GM19324 (cell line): ENCODE measurements around the gene CSF1R.
"Not testable (repeated sequence)": the region's sequence is repeated elsewhere in the genome, so short reads cannot be mapped to it uniquely, and the experiment has no call there.

Source experiments
- ATAC-seq: cut with Tn5 transposase; IDR thresholded peaks from one replicate; pipeline ENCODE4 v1.9.1; 2021; ENCODE audit warnings: mild to moderate bottlenecking, moderate library complexity; ENCODE audit not compliant: unreplicated experiment, low FRiP score

CSF1R gene

DNA sequence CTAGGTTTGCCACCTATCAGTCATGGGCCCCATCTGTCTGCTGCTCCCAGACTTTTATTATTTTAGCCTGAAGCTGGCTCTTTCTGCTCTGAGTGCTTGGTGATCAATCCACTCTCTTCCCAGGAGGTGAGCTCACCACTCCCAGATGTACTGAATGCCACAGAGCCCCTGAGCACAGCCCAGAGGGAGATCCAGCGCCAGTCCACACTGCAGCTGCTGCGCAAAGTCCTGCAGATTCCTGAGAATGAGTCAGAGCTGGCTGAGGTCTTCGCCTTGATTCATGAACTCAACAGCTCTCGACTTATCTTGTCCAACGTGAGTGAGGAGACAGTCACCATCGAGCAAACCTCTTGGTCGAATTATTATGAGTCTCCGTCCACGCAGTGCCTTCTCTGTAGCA is 49.8 kb downstream of the CSF1R start:
- ATAC-seq, result no peak

- ATAC-seq, result peak; percentile 72
Measured at GRCh38 chr5:150035139-150035895, 51.0 kb downstream of the CSF1R start.

DNA sequence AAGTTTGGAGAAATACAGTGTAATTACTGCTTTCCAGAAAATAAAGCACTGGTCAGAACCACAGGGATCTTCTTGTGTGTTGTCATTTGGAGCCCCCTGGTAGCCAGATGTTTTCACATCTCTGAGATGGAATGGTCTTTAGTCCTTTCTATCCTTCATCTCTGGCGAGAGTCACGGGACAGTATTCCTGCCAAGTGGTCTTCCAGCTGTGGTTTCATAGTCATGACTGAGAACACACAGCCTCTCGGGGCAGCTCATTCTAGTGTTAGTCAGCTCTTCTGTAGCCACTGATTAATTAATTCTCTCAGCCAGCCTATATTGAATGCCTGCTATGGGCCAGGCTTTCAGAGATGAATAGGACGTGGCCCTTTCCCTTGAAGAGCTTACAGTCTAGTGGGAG is 51.7 kb downstream of the CSF1R start:
- ATAC-seq, result no peak

DNA sequence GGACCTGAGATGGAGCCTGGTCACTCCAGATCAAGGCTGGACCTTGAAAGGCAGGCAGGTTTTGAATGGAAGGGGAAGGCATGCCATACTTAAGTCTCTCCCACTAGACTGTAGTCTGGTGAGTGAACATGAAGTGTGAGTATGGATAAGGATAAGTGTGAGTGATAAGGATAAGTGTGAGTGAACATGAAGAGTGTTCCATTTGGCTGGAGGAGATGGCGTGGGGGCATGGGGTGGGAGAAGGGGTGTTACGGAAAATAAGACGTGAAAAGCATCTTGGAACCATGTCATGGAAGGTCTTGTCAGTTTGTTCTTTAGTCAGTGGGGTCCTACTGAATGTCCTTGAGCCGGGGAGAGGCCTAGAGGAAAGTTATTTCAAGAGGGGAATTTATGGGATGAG is 53.0 kb downstream of the CSF1R start:
- ATAC-seq, result no peak

GRCh38 chr5:150028047-150028446 is 58.3 kb downstream of the CSF1R start:
- ATAC-seq, result not testable (repeated sequence)

- no peak for ATAC-seq
Measured at GRCh38 chr5:150026682-150027172, 59.6 kb downstream of the CSF1R start.

- no peak for ATAC-seq
Measured at GRCh38 chr5:150024346-150024984, 61.9 kb downstream of the CSF1R start.

DNA sequence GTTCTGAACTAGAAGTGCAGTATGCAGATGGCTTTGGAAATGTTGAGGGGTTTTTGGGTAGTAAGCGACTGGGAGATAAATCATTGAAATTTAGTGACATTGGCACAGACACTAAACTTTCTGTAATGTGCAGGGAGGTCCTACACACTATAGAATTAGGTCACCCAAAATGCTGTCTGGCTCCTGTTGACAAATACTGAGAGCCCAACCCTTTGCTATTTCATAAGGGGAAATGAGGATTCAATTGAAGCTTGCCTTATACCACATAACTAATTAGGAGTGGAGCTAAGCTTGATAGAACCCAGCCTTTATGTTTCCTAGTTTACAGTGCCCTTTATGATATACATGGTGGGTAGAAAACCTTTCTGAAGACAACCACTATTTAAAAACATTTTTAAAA is 63.2 kb downstream of the CSF1R start:
- ATAC-seq, result no peak

- no peak for ATAC-seq
Measured at GRCh38 chr5:150022681-150023080, 63.7 kb downstream of the CSF1R start.

DNA sequence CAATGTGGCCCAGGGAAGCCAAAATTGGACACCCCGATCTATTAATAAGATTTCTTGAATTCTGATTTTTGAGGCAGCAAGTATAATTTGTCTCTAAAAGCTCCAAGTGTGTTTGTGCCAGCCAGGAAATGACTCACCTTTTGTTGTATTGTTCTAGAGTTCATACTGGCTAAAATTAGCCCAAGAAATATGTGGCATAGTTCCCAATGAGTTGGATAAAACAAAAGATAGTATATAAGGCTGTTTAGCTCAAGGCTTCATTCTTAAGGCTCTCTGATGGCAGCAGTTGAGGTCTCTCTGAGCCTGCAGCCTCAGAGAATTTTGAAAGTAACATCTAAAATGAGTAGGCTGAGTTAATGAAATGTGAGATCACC is 64.2 kb downstream of the CSF1R start:
- ATAC-seq, result no peak

GRCh38 chr5:150021491-150022157 is 64.7 kb downstream of the CSF1R start:
- no peak for ATAC-seq

GRCh38 chr5:150020249-150020648 is 66.1 kb downstream of the CSF1R start:
- ATAC-seq, result no peak

DNA sequence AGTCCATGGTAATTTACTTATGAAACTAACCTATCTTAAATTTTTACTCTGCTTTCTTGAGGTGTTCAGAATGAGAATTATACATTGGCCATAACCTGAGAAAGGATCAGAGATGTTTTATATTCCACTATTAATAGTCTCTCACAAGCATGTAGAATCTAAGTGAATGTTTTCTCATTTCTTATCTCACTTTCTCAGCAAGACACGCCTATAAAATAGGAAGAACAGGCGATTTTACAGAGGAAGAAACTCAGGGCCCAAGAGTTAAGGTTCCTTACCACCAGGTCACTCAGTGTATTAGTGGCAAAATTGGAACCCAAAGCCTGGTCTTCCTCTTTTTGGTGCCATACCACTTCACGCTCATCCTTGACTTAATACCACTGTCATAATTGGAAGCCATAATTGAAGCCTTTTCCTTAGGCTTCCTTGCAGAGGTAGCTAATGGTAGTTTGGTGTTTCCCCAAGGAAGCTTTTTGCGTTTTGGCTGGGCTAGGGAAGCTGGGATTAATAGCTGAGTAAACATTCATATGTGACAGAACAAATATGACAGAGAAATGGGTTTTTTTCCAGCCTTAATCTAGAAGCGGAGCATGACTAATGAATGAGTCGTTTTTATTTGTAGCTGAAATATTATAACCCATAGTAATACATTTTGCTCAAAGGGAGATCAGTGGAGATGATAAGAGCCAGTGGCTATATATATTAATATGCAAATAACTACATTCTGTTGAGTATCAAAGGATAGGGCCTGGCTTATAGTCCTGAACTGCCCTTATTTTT is 68.9 kb downstream of the CSF1R start:
- no peak for ATAC-seq

DNA sequence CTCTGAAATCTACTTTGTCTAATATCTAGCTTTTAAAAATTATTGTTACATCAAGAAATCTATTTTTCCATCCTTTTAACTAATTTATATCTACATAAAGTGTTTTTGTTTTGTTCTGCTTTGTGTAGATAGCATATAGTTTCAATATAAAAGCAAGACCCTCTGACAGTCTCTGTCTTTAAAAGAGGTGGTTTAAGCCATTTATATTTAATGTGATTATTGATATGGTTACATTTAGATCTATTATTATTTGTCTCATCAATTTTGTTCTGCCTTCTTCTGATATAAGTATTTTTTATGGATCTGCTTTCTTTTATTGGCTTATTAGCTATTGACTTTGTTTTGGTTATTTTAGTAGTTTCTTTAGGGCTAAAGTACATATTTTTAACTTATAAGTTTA is 69.8 kb downstream of the CSF1R start:
- no peak for ATAC-seq

- ATAC-seq, result no peak
Measured at GRCh38 chr5:150015415-150015814, 70.9 kb downstream of the CSF1R start.

- no peak for ATAC-seq
Measured at GRCh38 chr5:150014456-150014855, 71.9 kb downstream of the CSF1R start.

- no peak for ATAC-seq
Measured at GRCh38 chr5:150013931-150014330, 72.4 kb downstream of the CSF1R start.

- no peak for ATAC-seq
Measured at GRCh38 chr5:150009671-150010387, 76.5 kb downstream of the CSF1R start.

GRCh38 chr5:150007050-150007449 is 79.3 kb downstream of the CSF1R start:
- no peak for ATAC-seq

DNA sequence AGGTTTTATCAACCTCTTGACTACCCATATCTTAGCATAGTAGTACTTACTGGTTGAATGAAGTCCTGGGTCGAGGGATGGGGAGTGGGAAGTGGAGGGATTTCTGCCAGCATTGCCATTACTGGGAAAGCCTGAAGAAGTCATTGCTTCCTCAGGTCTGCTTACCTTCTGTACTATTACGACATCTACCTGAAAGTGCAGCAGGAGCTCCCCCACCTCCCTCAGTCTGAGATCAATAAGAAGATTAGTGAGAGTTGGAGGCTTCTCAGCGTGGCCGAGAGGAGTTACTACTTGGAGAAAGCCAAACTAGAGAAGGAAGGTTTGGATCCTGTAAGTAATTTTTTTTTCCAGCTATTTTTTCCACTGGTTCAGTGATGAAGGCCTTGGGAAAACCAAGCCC is 80.0 kb downstream of the CSF1R start:
- ATAC-seq, result no peak
